Effector CD8-positive, alpha-beta T cell (primary cell): Measurements from ENCODE around the gene CHPF.

Experiments
- DNase-seq: peaks from one replicate; lab custom pipeline; 2025; lab: John Stamatoyannopoulos, UW

Gene CHPF

GRCh38 chr2:219512524-219513216 lies 30.9 kb downstream of the CHPF start:
- DNase-seq: no peak

GRCh38 chr2:219511547-219512325 lies 31.9 kb downstream of the CHPF start:
- no peak for DNase-seq

- DNase-seq: no peak
Observed at GRCh38 chr2:219510512-219511135, 33.0 kb downstream of the CHPF start.

GRCh38 chr2:219509780-219510511 lies 33.7 kb downstream of the CHPF start:
- DNase-seq: peak; percentile 13

- DNase-seq: no peak
Observed at GRCh38 chr2:219508971-219509779, 34.4 kb downstream of the CHPF start.

GRCh38 chr2:219508444-219508734 lies 35.2 kb downstream of the CHPF start:
- no peak for DNase-seq

- DNase-seq: no peak
Observed at GRCh38 chr2:219507581-219508443, 35.8 kb downstream of the CHPF start.

GRCh38 chr2:219506802-219507526 lies 36.6 kb downstream of the CHPF start:
- no peak for DNase-seq

- DNase-seq: no peak
Observed at GRCh38 chr2:219506153-219506801, 37.3 kb downstream of the CHPF start.

- DNase-seq: no peak
Observed at GRCh38 chr2:219505585-219505984, 38.0 kb downstream of the CHPF start.

- DNase-seq: no peak
Observed at GRCh38 chr2:219502618-219503017, 41.0 kb downstream of the CHPF start.

GRCh38 chr2:219501849-219502248 lies 41.8 kb downstream of the CHPF start:
- no peak for DNase-seq

- no peak for DNase-seq
Observed at GRCh38 chr2:219500135-219500534, 43.5 kb downstream of the CHPF start.

- no peak for DNase-seq
Observed at GRCh38 chr2:219499555-219499954, 44.1 kb downstream of the CHPF start.

GRCh38 chr2:219499058-219499307 lies 44.6 kb downstream of the CHPF start:
- DNase-seq: no peak

GRCh38 chr2:219498280-219499057 lies 45.1 kb downstream of the CHPF start, which contains the start of gene GMPPA:
GMPPA (plus strand) TSS chr2:219498891; CDS start chr2:219499976, 1,085 bp downstream.
- peak; percentile 85 for DNase-seq

- no peak for DNase-seq
Observed at GRCh38 chr2:219497495-219498279, 45.9 kb downstream of the CHPF start.
